ENCODE results near the gene SPAAR.

Gene SPAAR

DNA sequence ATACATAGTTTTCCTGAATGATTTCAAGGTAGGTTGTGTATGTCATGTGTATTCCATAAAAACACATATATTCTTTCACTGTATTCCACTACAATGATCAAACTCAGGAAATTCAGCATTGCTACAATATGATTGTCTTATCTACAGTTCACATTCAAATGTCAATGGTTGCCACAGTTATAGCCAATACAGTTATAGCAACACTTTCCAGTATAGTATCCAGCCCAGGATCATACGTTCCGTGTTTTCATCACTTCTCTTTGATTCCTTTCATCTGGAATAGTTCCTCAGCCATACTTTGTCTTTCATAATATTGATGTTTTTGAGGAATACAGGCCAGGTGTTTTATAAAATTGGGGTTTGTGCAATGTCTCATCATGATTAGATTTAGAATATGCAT lies 39.2 kb downstream of the SPAAR start:
- no peak for DNase-seq (ENCODE audit: low read depth in 3 of 3)

DNA sequence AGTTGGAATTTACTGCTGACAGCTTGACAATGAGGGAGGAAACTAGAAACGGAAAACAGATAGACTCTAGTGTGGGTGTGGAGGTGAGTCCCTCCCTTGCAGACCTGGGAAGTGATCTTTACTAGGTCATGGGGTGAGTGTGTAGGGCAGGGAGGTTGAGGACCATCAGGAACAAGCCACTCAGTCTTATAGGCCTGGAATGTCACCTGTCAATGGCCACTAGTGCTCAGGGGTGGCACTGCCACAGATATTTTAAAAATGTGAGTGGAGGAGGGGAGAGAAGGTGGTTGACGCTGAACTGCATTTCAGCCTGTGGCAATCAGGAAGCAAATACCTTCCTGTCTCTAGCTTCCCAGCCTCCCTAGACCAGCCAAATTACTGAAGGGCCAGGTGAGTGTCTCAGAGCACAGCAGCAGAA lies 39.6 kb downstream of the SPAAR start:
- DNase-seq (ENCODE audit: low read depth in 3 of 3), result no peak

DNA sequence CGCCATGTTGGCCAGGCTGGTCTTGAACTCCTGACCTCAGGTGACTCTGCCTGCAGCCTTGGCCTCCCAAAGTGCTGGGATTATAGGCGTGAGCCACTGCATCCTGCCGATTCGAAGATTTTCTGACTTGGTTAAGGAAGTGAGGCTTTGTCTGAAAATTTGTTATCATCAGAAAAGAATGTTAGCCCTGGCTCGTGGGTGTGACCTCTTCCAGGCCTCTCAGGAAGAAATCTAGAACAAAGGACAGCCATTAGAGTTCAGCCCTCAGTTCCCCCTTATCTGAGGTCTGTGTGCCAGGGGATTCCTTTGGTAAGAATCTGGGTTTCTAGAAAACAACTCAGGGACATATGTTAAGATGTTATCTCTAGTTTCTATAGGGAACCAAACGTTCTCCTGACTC lies 42.4 kb downstream of the SPAAR start:
- DNase-seq (ENCODE audit: low read depth in 3 of 3), result no peak

DNA sequence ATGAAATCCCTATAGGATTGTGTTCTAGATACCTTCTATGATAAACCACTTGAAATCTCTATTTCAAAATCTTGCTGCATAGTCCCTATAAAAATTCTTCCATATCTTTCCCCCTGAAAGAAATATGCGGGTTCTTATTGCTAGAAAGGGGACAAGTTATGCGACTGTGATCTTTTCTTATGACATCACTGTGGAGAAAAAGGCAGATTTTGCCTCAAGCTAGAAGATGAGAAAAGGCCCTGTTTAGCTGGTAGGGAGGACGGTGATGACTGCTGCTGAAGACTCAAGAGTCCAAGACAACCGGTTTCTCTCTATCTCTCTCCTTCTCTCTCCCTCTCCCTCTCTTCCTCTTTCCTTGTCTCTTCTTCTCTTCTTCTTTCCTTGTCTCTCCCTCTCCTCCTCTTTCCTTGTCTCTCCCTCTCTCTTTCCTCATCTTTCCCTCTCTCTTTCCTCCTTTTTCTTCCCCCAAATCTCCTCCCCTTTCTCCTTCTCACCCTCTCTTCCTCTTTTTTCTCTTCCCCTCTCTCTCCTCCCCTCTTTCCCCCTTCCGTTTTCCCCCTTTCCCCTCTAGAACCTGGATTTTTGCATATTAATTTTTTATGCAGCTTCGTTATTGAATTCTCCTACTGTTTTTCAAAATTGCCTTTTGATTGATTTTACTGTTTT lies 43.4 kb downstream of the SPAAR start:
- DNase-seq (ENCODE audit: low read depth in 3 of 3), result no peak

DNA sequence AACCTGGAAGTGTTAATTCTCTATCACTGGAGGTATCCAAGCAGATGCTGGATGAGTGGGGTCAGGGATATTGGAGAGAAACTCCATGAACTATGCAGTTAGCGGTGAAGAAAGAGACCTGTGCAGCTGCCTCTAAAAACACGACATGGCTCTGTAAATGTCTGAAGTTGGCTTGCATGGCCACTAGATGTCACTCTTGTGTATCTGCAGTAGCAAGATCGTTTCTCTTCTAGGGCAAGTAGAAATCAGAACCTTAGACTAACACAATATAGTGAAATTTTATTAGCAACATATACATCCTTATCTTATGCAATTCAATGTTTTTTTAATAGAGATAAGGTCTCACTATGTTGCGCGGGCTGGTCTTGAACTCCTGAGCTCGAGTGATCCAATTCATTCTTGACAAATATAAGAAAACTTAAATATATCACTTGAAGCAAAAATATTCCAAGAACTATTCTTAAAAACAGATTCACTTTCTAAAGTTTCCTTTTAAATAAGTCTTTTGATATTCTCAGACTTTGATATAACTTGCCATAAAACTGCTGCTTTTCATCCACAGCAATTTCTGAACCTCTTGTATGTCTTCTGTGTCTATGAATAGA lies 45.8 kb downstream of the SPAAR start:
- DNase-seq (ENCODE audit: low read depth in 3 of 3), result peak in 2 of 3 experiments; percentile 17 to 21

DNA sequence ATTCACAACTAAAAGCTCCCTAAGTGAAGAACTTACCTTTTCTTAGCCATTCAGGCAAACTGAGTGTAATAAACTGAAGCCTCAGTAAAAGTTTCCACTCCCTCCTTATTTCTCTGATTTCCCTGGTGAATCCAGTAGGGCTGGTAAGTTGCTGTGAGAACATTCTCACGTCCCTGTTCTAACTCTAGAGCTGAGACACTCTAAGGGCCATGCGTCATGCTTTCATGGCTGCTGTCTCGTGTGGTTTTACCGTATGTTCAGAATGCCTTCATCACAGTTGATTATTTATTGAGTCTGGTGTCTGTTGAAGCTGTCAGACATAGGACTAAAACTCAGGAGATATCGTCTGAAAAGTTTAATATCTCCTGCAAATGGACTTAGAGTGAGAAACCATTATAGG lies 47.4 kb downstream of the SPAAR start:
- no peak for DNase-seq (ENCODE audit: low read depth in 3 of 3)

DNA sequence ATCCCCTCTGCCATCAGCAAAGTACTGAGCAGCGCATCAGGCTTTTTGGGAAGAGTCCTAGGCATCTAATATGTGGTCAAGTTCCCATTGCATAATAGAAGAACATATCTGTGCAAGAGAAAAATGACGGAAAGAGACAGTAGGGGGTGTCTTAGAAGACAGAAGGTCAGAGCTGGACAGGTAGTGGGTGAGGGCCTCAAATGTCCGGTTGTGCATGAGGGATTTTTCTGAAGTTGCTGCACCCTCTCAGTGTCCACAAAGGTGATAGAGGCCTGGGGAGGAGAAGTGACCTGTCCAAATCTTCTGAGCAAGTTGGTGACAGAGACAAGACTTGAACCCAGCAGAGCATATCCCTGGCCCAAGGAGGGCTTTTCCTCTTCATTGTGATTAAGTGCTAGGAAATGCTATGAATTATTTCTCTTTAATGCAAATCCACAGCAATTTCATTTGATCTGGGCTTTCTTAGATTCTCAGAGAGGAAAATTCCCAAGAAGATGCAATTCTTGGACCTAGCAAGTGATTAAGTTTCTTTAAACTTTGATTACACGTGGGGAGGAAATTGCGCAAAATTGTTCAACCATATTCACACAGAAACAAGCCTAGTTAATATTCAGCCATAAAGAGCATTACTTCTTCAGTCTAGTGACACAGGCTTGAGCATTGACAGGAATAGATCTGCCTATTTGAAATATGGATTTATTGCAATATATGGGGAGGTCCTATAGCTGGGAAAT lies 49.0 kb downstream of the SPAAR start, which contains the start of gene OR2S2:
OR2S2 (minus strand) TSS at position 51 of the 734 bp plus-strand sequence. CDS start 56 bp downstream, outside the sequence.
- DNase-seq (ENCODE audit: low read depth in 3 of 3), result no peak

DNA sequence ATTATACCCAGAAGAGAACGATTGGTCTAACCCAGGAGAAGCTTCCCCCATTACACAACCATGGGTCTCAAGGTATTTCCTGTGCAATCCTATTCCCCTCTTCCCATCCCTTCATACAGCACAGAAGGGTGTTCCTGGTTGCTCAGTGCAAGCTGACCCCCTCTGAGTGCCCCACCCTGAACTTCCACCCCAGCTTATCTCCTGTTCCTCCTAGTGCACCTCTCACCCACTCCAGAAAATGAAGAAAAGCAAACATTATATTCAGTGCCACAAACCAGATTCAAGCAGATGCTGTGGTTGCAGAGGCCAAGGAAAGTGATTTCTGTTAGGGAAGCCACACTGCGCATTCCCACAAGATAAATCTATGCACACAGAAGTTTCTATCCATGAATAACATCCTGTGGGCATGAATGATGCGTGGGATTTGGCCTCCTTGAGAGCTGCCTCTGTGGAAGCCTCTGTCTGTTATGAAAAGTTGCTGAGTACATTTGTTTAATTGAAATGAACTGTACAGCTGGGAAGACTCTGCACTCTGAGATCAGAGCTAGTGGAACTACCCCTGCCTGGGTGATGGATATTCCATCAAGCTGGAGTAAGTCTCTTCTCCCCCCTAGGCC lies 50.9 kb downstream of the SPAAR start:
- DNase-seq (ENCODE audit: low read depth in 3 of 3), result no peak
